Measurements from ENCODE around the gene PRKG1. TPM values are rescaled to one million over a fixed set of nuclear protein-coding genes. Genes with fewer than 3 reads are reported as not detected.

PRKG1 gene
- polyA plus RNA-seq, 3 donors = not detected

- Mint-ChIP-seq H3K27me3 (ENCODE audit: low read depth in 3 of 3) (peaks cover 0 to 2% (median 1%) of the 10 kb centered on the region in 3 donors), H3K4me1 (no peaks in the 10 kb centered on the region), H3K9me3 (peaks cover 0 to 6% (median 2%) of the 10 kb centered on the region in 7 donors), H3K36me3 (no peaks in the 10 kb centered on the region), H3K27ac (no peak overlapping the region), H3K4me3 (no peak overlapping the region)
- Histone ChIP-seq H3K9me3 (replicated peaks in 1 of 2; ENCODE audit: control insufficient read depth in 1 of 2, insufficient read depth in 1 of 2, low read length in 2 of 2) (no peaks in the 10 kb centered on the region), H4K20me1 (ENCODE audit: insufficient read depth, low read length) (no peaks in the 10 kb centered on the region), H3K9ac (ENCODE audit: insufficient read depth, low read length, poor library complexity, severe bottlenecking) (no peak overlapping the region), H2AFZ (ENCODE audit: insufficient read depth, low read depth, low read length, poor library complexity, severe bottlenecking) (no peak overlapping the region), H3K4me3 (replicated peaks in 1 of 3; ENCODE audit: low read depth in 2 of 3, low read length in 3 of 3) (no peak overlapping the region), H3K4me1 (ENCODE audit: control insufficient read depth in 1 of 2, insufficient read depth in 2 of 2, low read length in 2 of 2) (no peaks in the 10 kb centered on the region), H3K79me2 (ENCODE audit: insufficient read depth, low read length) (no peaks in the 10 kb centered on the region), H3K36me3 (replicated peaks in 1 of 2; ENCODE audit: control insufficient read depth in 1 of 2, insufficient read depth in 2 of 2, low read length in 2 of 2) (no peaks in the 10 kb centered on the region), H3K27ac (ENCODE audit: low read depth in 1 of 2, low read length in 2 of 2) (no peak overlapping the region), H3K27me3 (ENCODE audit: control insufficient read depth in 2 of 2, insufficient read depth in 2 of 2, low read length in 2 of 2) (no peaks in the 10 kb centered on the region), H3K4me2 (replicated peaks; ENCODE audit: extremely low read depth, low read length, poor library complexity, severe bottlenecking) (no peak overlapping the region)
- no peak for TF ChIP-seq CTCF (IDR thresholded peaks at IDR 0.05)
- intact Hi-C loops (cut with micrococcal nuclease) = no loop called here
- DNase-seq = no peak
- WGBS (ENCODE audit: insufficient coverage) = no CpG with 5 or more reads among the region's 1 CpG
Observed at GRCh38 chr10:52172581-52172980, 1098.3 kb downstream of the PRKG1 start.

DNA sequence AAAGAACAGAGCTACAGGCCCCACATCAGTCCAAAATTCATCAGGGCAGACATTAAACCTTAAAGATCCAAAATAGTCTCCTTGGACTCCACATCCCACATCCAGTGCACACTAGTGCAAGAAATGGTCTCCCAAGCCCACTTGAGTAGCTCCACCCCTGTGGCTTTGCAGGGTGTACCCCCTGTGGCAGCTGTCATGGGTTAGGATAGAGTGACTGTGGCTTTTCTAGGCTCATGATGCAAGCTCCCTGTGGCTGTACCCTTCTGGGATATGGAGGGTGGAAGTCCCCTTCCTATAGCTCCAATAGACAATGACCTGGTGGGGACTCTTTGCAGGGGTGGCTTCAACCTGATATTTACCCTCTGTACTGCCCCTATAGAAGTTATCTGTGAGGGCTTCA, 1111.0 kb downstream of the PRKG1 start:
- intact Hi-C loops (cut with micrococcal nuclease) = no loop called here
- no peak overlapping the region for H3K4me3 Mint-ChIP-seq
- H3K79me2 ChIP-seq (ENCODE audit: insufficient read depth, low read length) = no peaks in the 10 kb centered on the region

More for the DNA sequence above, 1111.0 kb downstream of the PRKG1 start:
- Mint-ChIP-seq H3K9me3 (peaks cover 4 to 21% (median 10%) of the 10 kb centered on the region in 7 donors), H3K4me1 (no peaks in the 10 kb centered on the region), H3K27me3 (ENCODE audit: low read depth in 3 of 3) (no peaks in the 10 kb centered on the region), H3K27ac (no peak overlapping the region), H3K36me3 (no peaks in the 10 kb centered on the region)
- H2AFZ ChIP-seq (ENCODE audit: insufficient read depth, low read depth, low read length, poor library complexity, severe bottlenecking) = no peak overlapping the region
- no peaks in the 10 kb centered on the region for H3K4me1 ChIP-seq (ENCODE audit: control insufficient read depth in 1 of 2, insufficient read depth in 2 of 2, low read length in 2 of 2)
- H3K27me3 ChIP-seq (ENCODE audit: control insufficient read depth in 2 of 2, insufficient read depth in 2 of 2, low read length in 2 of 2) = no peaks in the 10 kb centered on the region
- H3K4me2 ChIP-seq (replicated peaks; ENCODE audit: extremely low read depth, low read length, poor library complexity, severe bottlenecking) = no peak overlapping the region
- no peak overlapping the region for H3K9ac ChIP-seq (ENCODE audit: insufficient read depth, low read length, poor library complexity, severe bottlenecking)
- H3K27ac ChIP-seq (ENCODE audit: low read depth in 1 of 2, low read length in 2 of 2) = no peak overlapping the region
- DNase-seq = no peak
- no peaks in the 10 kb centered on the region for H3K36me3 ChIP-seq (replicated peaks in 1 of 2; ENCODE audit: control insufficient read depth in 1 of 2, insufficient read depth in 2 of 2, low read length in 2 of 2)
- TF ChIP-seq CTCF (IDR thresholded peaks at IDR 0.05) = no peak
- no peak overlapping the region for H3K4me3 ChIP-seq (replicated peaks in 1 of 3; ENCODE audit: low read depth in 2 of 3, low read length in 3 of 3)
- H4K20me1 ChIP-seq (ENCODE audit: insufficient read depth, low read length) = no peaks in the 10 kb centered on the region
- peaks cover 11 to 19% of the 10 kb centered on the region in 2 donors for H3K9me3 ChIP-seq (replicated peaks in 1 of 2; ENCODE audit: control insufficient read depth in 1 of 2, insufficient read depth in 1 of 2, low read length in 2 of 2)
